ENCODE results near the gene ID4.

Gene ID4

GRCh38 chr6:19860235-19860877 is 23.2 kb downstream of the ID4 start:
- peak; percentile 26 to 37 for DNase-seq

- DNase-seq, result no peak
These were observed 27.1 kb downstream of the ID4 start for GRCh38 chr6:19864285-19864684.

GRCh38 chr6:19865178-19865577 is 28.0 kb downstream of the ID4 start:
- no peak for DNase-seq

- DNase-seq, result peak in 1 of 2 experiments; percentile 35
These were observed 29.2 kb downstream of the ID4 start for GRCh38 chr6:19866173-19866984.

GRCh38 chr6:19866985-19867627 is 29.9 kb downstream of the ID4 start:
- DNase-seq, result no peak

GRCh38 chr6:19869464-19869863 is 32.3 kb downstream of the ID4 start:
- DNase-seq, result peak; percentile 5 to 9

GRCh38 chr6:19870322-19870721 is 33.2 kb downstream of the ID4 start:
- no peak for DNase-seq

GRCh38 chr6:19873031-19873430 is 35.9 kb downstream of the ID4 start:
- peak in 1 of 2 experiments; percentile 15 for DNase-seq

GRCh38 chr6:19876672-19877071 is 39.5 kb downstream of the ID4 start:
- no peak for DNase-seq

- DNase-seq, result peak; percentile 67 to 73
These were observed 42.5 kb downstream of the ID4 start for GRCh38 chr6:19879663-19880062.

- DNase-seq, result no peak
These were observed 42.9 kb downstream of the ID4 start for GRCh38 chr6:19880066-19880465.

- no peak for DNase-seq
These were observed 54.3 kb downstream of the ID4 start for GRCh38 chr6:19891451-19891850.

Data from NCI-H526 (cell line).